ENCODE measurements around the gene OR10R2. TPM values are rescaled to one million over a fixed set of nuclear protein-coding genes. Genes with fewer than 3 reads are reported as not detected.

The OR10R2 gene
- polyA plus RNA-seq (not detected in 2 replicates), polyA minus RNA-seq (not detected in 2 replicates)

DNA sequence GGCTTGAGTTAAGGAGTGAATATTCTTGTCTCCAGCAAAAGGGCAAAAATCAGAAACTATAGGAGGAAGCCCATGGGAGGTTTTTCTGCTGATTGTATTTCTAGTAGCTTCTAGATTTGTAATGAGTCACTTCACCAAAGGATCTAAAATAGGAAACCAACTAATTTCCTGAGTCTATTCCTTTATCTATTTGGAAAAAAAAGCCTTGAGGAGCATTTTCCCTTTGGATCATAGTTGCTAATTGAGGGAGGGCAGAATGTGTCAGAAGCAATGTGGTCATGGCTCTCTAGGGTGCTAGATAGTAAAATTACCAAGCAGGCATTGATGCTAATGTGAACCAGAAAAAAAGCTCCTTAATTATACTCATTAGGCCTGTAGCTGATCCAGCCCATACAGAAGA is at the start of gene OR10R2:
TSS of gene OR10R2 (plus strand) at position 301 of the 400 bp plus-strand sequence. CDS start 106 bp downstream, outside the sequence.
- H3K27me3 ChIP-seq (ENCODE audit: insufficient read depth, low read depth, low read length), result no peaks in the 10 kb centered on the region
- no peaks in the 10 kb centered on the region for H4K20me1 ChIP-seq (ENCODE audit: insufficient read depth)
- no peak within 1 kb of the TSS for H3K4me3 ChIP-seq (ENCODE audit: low read length)
- no peak within 1 kb of the TSS for H3K9ac ChIP-seq (ENCODE audit: low read length)
- no peaks in the 10 kb centered on the region for H3F3A ChIP-seq (ENCODE audit: insufficient read depth, low read length, poor library complexity, severe bottlenecking)
- no peak within 1 kb of the TSS for H2AFZ ChIP-seq (ENCODE audit: low read depth, low read length)
- no peaks in the 10 kb centered on the region for H3K79me2 ChIP-seq (replicated peaks; ENCODE audit: insufficient read depth, low read length)
- H3K36me3 ChIP-seq (ENCODE audit: insufficient read depth, low read length), result no peaks in the 10 kb centered on the region
- H3K9me2 ChIP-seq (ENCODE audit: insufficient read depth, low read length), result no peaks in the 10 kb centered on the region
- TF ChIP-seq, protein P1, sequence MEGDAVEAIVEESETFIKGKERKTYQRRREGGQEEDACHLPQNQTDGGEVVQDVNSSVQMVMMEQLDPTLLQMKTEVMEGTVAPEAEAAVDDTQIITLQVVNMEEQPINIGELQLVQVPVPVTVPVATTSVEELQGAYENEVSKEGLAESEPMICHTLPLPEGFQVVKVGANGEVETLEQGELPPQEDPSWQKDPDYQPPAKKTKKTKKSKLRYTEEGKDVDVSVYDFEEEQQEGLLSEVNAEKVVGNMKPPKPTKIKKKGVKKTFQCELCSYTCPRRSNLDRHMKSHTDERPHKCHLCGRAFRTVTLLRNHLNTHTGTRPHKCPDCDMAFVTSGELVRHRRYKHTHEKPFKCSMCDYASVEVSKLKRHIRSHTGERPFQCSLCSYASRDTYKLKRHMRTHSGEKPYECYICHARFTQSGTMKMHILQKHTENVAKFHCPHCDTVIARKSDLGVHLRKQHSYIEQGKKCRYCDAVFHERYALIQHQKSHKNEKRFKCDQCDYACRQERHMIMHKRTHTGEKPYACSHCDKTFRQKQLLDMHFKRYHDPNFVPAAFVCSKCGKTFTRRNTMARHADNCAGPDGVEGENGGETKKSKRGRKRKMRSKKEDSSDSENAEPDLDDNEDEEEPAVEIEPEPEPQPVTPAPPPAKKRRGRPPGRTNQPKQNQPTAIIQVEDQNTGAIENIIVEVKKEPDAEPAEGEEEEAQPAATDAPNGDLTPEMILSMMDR (IDR thresholded peaks at IDR 0.05; ENCODE audit: poor library complexity, severe bottlenecking), result no peak
- TF ChIP-seq TAF1 (IDR thresholded peaks at IDR 0.05; ENCODE audit: low read depth) (no peak), MXI1 (conservative IDR thresholded peaks at IDR 0.05; ENCODE audit: poor library complexity, severe bottlenecking) (no peak), RAD21 (conservative IDR thresholded peaks at IDR 0.05) (no peak), EZH2 (IDR thresholded peaks at IDR 0.05; ENCODE audit: borderline replicate concordance, insufficient read depth, low read length, poor library complexity, severe bottlenecking) (no peak), POLR2AphosphoS5 (IDR thresholded peaks at IDR 0.05) (no peak), SMC3 (conservative IDR thresholded peaks at IDR 0.05; ENCODE audit: poor library complexity) (no peak), EP300 (conservative IDR thresholded peaks at IDR 0.05; ENCODE audit: poor library complexity, severe bottlenecking) (no peak)
- TF ChIP-seq, protein P2, sequence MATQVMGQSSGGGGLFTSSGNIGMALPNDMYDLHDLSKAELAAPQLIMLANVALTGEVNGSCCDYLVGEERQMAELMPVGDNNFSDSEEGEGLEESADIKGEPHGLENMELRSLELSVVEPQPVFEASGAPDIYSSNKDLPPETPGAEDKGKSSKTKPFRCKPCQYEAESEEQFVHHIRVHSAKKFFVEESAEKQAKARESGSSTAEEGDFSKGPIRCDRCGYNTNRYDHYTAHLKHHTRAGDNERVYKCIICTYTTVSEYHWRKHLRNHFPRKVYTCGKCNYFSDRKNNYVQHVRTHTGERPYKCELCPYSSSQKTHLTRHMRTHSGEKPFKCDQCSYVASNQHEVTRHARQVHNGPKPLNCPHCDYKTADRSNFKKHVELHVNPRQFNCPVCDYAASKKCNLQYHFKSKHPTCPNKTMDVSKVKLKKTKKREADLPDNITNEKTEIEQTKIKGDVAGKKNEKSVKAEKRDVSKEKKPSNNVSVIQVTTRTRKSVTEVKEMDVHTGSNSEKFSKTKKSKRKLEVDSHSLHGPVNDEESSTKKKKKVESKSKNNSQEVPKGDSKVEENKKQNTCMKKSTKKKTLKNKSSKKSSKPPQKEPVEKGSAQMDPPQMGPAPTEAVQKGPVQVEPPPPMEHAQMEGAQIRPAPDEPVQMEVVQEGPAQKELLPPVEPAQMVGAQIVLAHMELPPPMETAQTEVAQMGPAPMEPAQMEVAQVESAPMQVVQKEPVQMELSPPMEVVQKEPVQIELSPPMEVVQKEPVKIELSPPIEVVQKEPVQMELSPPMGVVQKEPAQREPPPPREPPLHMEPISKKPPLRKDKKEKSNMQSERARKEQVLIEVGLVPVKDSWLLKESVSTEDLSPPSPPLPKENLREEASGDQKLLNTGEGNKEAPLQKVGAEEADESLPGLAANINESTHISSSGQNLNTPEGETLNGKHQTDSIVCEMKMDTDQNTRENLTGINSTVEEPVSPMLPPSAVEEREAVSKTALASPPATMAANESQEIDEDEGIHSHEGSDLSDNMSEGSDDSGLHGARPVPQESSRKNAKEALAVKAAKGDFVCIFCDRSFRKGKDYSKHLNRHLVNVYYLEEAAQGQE (IDR thresholded peaks at IDR 0.05; ENCODE audit: borderline replicate concordance), result no peak
- no peaks in the 10 kb centered on the region for H3K9me3 ChIP-seq (ENCODE audit: low read length)
- no peak within 1 kb of the TSS for H3K4me2 ChIP-seq (ENCODE audit: low read length)
- no peak within 1 kb of the TSS for H3K27ac ChIP-seq (ENCODE audit: low read length)

DNA sequence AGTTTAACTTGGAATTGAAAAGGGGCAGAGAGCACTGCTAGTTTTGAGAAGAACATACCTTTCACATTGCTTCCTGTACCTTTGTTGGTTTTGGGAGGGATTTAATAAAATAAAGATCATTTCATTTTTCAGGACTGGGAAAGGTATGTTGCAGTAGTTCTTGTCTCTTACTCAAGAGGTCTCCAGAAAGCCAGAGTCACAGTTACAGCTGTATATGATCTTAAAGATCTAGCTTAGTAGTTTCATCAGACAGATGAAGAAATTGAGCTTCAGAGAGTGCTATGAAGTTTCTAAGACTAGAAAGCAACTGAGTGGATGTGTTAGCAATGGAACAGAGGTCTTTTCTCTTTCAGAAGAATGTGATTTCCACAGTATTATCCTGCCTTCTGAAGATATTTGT is 47.0 kb upstream of the OR10R2 start:
- Histone ChIP-seq H3K4me3 (ENCODE audit: low read length) (no peak overlapping the region), H3K4me2 (ENCODE audit: low read length) (no peak overlapping the region), H3K36me3 (ENCODE audit: insufficient read depth, low read length) (no peaks in the 10 kb centered on the region), H3K27ac (ENCODE audit: low read length) (no peak overlapping the region), H3K9me2 (ENCODE audit: insufficient read depth, low read length) (no peaks in the 10 kb centered on the region), H3K79me2 (replicated peaks; ENCODE audit: insufficient read depth, low read length) (no peaks in the 10 kb centered on the region), H2AFZ (ENCODE audit: low read depth, low read length) (no peak overlapping the region), H3K9ac (ENCODE audit: low read length) (no peak overlapping the region), H3F3A (ENCODE audit: insufficient read depth, low read length, poor library complexity, severe bottlenecking) (no peaks in the 10 kb centered on the region), H3K9me3 (ENCODE audit: low read length) (no peaks in the 10 kb centered on the region), H3K27me3 (ENCODE audit: insufficient read depth, low read depth, low read length) (no peaks in the 10 kb centered on the region), H4K20me1 (ENCODE audit: insufficient read depth) (no peaks in the 10 kb centered on the region)
- no peak for TF ChIP-seq TAF1 (IDR thresholded peaks at IDR 0.05; ENCODE audit: low read depth)
- TF ChIP-seq, protein P1 (IDR thresholded peaks at IDR 0.05; ENCODE audit: poor library complexity, severe bottlenecking), result no peak
- TF ChIP-seq EZH2 (IDR thresholded peaks at IDR 0.05; ENCODE audit: borderline replicate concordance, insufficient read depth, low read length, poor library complexity, severe bottlenecking), result no peak
- TF ChIP-seq SMC3 (conservative IDR thresholded peaks at IDR 0.05; ENCODE audit: poor library complexity), result no peak
- no peak for TF ChIP-seq EP300 (conservative IDR thresholded peaks at IDR 0.05; ENCODE audit: poor library complexity, severe bottlenecking)
- TF ChIP-seq MXI1 (conservative IDR thresholded peaks at IDR 0.05; ENCODE audit: poor library complexity, severe bottlenecking), result no peak

All from neural cell (in vitro differentiated cells).